HEK293 (cell line): ENCODE measurements around the gene ADIG.

ENCODE experiments used
- CTCF ChIA-PET: fragments of 350-600 bp; formaldehyde crosslinking; extraction: SDS; loops from one replicate; lab custom pipeline; 2021; ENCODE audit warnings: antibody characterized with exemption; lab: Yijun Ruan, JAX
- POLR2A ChIA-PET: fragments of 300-600 bp; formaldehyde crosslinking; extraction: SDS; loops from one replicate; lab custom pipeline; 2020; ENCODE audit warnings: antibody characterized with exemption, inconsistent platforms; lab: Yijun Ruan, JAX
- H3K27ac ChIP-seq: fragments of 200-500 bp; sonication (Bioruptor generic); 2 replicates; pipeline ENCODE4 v1.5.1; 2014; ENCODE audit warnings: low read depth, low read length, control low read depth, inconsistent platforms; ENCODE audit errors: extremely low read depth
- H3K36me3 ChIP-seq, 2 experiments: fragments of 200-500 bp in 1 of 2; sonication (Bioruptor generic) in 1 of 2; 1 replicate in 1 of 2; 2 replicates in 1 of 2; pipeline ENCODE4 v1.5.1; 2014 to 2017; ENCODE audit warnings: inconsistent platforms in 2 of 2, low read length in 2 of 2; ENCODE audit not compliant: control insufficient read depth in 2 of 2, insufficient read depth in 1 of 2
- H3K4me1 ChIP-seq: fragments of 200-500 bp; sonication (Bioruptor generic); 2 replicates; pipeline ENCODE4 v1.5.1; 2014; ENCODE audit warnings: mild to moderate bottlenecking, low read length, inconsistent platforms; ENCODE audit not compliant: control insufficient read depth, insufficient read depth
- H3K4me3 ChIP-seq: 2 replicates; pipeline ENCODE4 v1.5.1; 2011; ENCODE audit warnings: low read depth, mild to moderate bottlenecking, control low read depth, low read length, moderate library complexity
- H3K9me3 ChIP-seq: fragments of 200-500 bp; sonication (Bioruptor generic); 2 replicates; pipeline ENCODE4 v1.5.1; 2014; ENCODE audit warnings: low read depth, low read length, inconsistent platforms; ENCODE audit not compliant: control insufficient read depth, insufficient read depth
- AEBP2 ChIP-seq: fragments of 450-650 bp; formaldehyde crosslinking; IDR thresholded peaks from 2 replicates; pipeline ENCODE4 v1.5.1; 2016; ENCODE audit warnings: missing biosample characterization, missing genetic modification characterization, borderline replicate concordance
- BCL11A ChIP-seq: fragments of 450-650 bp; formaldehyde crosslinking; IDR thresholded peaks from 2 replicates; pipeline ENCODE4 v1.5.1; 2016; ENCODE audit warnings: low read depth, missing biosample characterization, missing genetic modification characterization
- EGR2 ChIP-seq: fragments of 450-650 bp; formaldehyde crosslinking; IDR thresholded peaks from 2 replicates; pipeline ENCODE4 v1.5.1; 2016; ENCODE audit warnings: low read depth, missing biosample characterization, missing genetic modification characterization
- KLF10 ChIP-seq: fragments of 450-650 bp; IDR thresholded peaks from 2 replicates; pipeline ENCODE4 v1.5.1; 2018; ENCODE audit warnings: missing biosample characterization, mild to moderate bottlenecking, missing genetic modification characterization
- OSR2 ChIP-seq: fragments of 450-650 bp; formaldehyde crosslinking; IDR thresholded peaks from 2 replicates; pipeline ENCODE4 v1.5.1; 2016; ENCODE audit warnings: missing biosample characterization, missing genetic modification characterization
- PRDM2 ChIP-seq: fragments of 450-650 bp; formaldehyde crosslinking; IDR thresholded peaks from 2 replicates; pipeline ENCODE4 v1.5.1; 2016; ENCODE audit warnings: missing biosample characterization, missing genetic modification characterization, borderline replicate concordance
- SCRT1 ChIP-seq: fragments of 450-650 bp; formaldehyde crosslinking; IDR thresholded peaks from 2 replicates; pipeline ENCODE4 v1.5.1; 2016; ENCODE audit warnings: missing biosample characterization, missing genetic modification characterization, borderline replicate concordance
- SP2 ChIP-seq: fragments of 450-650 bp; formaldehyde crosslinking; IDR thresholded peaks from 2 replicates; pipeline ENCODE4 v1.5.1; 2016; ENCODE audit warnings: missing biosample characterization, missing genetic modification characterization
- ZIC2 ChIP-seq: fragments of 450-650 bp; formaldehyde crosslinking; IDR thresholded peaks from 2 replicates; pipeline ENCODE4 v1.5.1; 2016; ENCODE audit warnings: missing biosample characterization, missing genetic modification characterization
- ZNF146 ChIP-seq: fragments of 450-650 bp; formaldehyde crosslinking; IDR thresholded peaks from 2 replicates; pipeline ENCODE4 v1.5.1; 2016; ENCODE audit warnings: missing biosample characterization, missing genetic modification characterization
- ZNF169 ChIP-seq: fragments of 450-650 bp; formaldehyde crosslinking; IDR thresholded peaks from 2 replicates; pipeline ENCODE4 v1.5.1; 2016; ENCODE audit warnings: missing biosample characterization, missing genetic modification characterization
- ZNF366 ChIP-seq: fragments of 450-650 bp; formaldehyde crosslinking; conservative IDR thresholded peaks from 2 replicates; pipeline ENCODE4 v1.5.1; 2016; ENCODE audit warnings: missing biosample characterization, missing genetic modification characterization
- ZNF473 ChIP-seq: fragments of 450-650 bp; formaldehyde crosslinking; IDR thresholded peaks from 2 replicates; pipeline ENCODE4 v1.5.1; 2017; ENCODE audit warnings: missing biosample characterization, missing genetic modification characterization
- ZNF521 ChIP-seq: fragments of 450-650 bp; formaldehyde crosslinking; IDR thresholded peaks from 2 replicates; pipeline ENCODE4 v1.5.1; 2017; ENCODE audit warnings: missing biosample characterization, mild to moderate bottlenecking, missing genetic modification characterization
- ZNF530 ChIP-seq: fragments of 450-650 bp; formaldehyde crosslinking; IDR thresholded peaks from 2 replicates; pipeline ENCODE4 v1.5.1; 2016; ENCODE audit warnings: low read depth, missing biosample characterization, missing genetic modification characterization
- ZNF548 ChIP-seq: fragments of 450-650 bp; formaldehyde crosslinking; IDR thresholded peaks from 2 replicates; pipeline ENCODE4 v1.5.1; 2016; ENCODE audit warnings: missing biosample characterization, missing genetic modification characterization
- ZNF629 ChIP-seq: fragments of 450-650 bp; formaldehyde crosslinking; IDR thresholded peaks from 2 replicates; pipeline ENCODE4 v1.5.1; 2017; ENCODE audit warnings: missing biosample characterization, missing genetic modification characterization
- ZNF654 ChIP-seq: fragments of 450-650 bp; formaldehyde crosslinking; IDR thresholded peaks from 2 replicates; pipeline ENCODE4 v1.5.1; 2016; ENCODE audit warnings: low read depth, missing biosample characterization, missing genetic modification characterization
- ZNF707 ChIP-seq: fragments of 450-650 bp; formaldehyde crosslinking; IDR thresholded peaks from 2 replicates; pipeline ENCODE4 v1.5.1; 2016; ENCODE audit warnings: missing biosample characterization, missing genetic modification characterization
- TF ChIP-seq, protein P1 (sequence below): fragments of 450-650 bp; formaldehyde crosslinking; IDR thresholded peaks from 2 replicates; pipeline ENCODE4 v1.5.1; 2016; ENCODE audit warnings: missing biosample characterization, missing genetic modification characterization

Gene ADIG

GRCh38 chr20:38599410-38599882 is 18.4 kb downstream of the ADIG start (continued):
- TF ChIP-seq BCL11A (tag by site-specific recombination) (no peak), ZIC2 (tag by site-specific recombination) (peak; percentile 66), ZNF629 (tag by site-specific recombination) (no peak), PRDM2 (tag by site-specific recombination) (no peak), ZNF548 (no peak), AEBP2 (tag by site-specific recombination) (no peak), SCRT1 (tag by site-specific recombination) (peak; percentile 28; the same call in 1 of the 2 replicates), ZNF521 (tag by site-specific recombination) (no peak), ZNF146 (no peak), ZNF707 (tag by site-specific recombination) (no peak), ZNF530 (tag by site-specific recombination) (no peak)
- TF ChIP-seq, protein P1, sequence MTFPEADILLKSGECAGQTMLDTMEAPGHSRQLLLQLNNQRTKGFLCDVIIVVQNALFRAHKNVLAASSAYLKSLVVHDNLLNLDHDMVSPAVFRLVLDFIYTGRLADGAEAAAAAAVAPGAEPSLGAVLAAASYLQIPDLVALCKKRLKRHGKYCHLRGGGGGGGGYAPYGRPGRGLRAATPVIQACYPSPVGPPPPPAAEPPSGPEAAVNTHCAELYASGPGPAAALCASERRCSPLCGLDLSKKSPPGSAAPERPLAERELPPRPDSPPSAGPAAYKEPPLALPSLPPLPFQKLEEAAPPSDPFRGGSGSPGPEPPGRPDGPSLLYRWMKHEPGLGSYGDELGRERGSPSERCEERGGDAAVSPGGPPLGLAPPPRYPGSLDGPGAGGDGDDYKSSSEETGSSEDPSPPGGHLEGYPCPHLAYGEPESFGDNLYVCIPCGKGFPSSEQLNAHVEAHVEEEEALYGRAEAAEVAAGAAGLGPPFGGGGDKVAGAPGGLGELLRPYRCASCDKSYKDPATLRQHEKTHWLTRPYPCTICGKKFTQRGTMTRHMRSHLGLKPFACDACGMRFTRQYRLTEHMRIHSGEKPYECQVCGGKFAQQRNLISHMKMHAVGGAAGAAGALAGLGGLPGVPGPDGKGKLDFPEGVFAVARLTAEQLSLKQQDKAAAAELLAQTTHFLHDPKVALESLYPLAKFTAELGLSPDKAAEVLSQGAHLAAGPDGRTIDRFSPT (tag by site-specific recombination): no peak

DNA sequence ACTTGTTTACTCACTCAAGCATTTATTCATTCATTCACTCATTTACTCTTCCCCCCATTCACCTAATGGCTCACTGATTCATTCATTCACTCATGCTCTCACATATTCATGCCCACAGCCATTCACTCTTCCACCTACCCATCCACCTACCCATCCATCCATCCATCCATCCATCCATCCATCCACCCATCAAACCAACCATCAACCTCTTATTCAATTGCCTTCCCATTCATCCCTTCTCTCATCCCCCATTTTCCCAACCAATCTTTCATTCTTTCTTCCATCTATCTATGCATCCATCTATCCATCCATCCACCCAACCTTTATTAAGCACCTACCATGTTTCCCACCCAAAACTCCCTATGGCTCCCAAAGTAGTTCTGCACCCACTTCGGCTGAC is 19.1 kb downstream of the ADIG start:
- Histone ChIP-seq H3K4me1 (no peaks in the 10 kb centered on the region; the same call in 1 of the 2 replicates), H3K9me3 (no peaks in the 10 kb centered on the region), H3K36me3 (no peaks in the 10 kb centered on the region), H3K4me3 (no peak overlapping the region)
- ChIA-PET CTCF (interaction anchor here (0.6 kb wide), 1 partner anchor 183 kb away, joined by 3 read pairs; no protein-coding TSS in a partner anchor), POLR2A (interaction anchor here (1.1 kb wide), 1 partner anchor 154 kb away, joined by 3 read pairs; no protein-coding TSS in a partner anchor)
- TF ChIP-seq EGR2 (tag by site-specific recombination): 0 out of 2 replicates have a peak, but pooled peaks have one; percentile 20
- no peak for TF ChIP-seq KLF10
- TF ChIP-seq SP2: no peak
- TF ChIP-seq ZNF473: peak; percentile 68; the same call in 1 of the 2 replicates
- no peak for TF ChIP-seq OSR2 (tag by site-specific recombination)
- no peak for TF ChIP-seq ZNF654 (tag by site-specific recombination)
- TF ChIP-seq ZNF169 (tag by site-specific recombination): no peak
- peak; percentile 97 for TF ChIP-seq ZNF366 (tag by site-specific recombination)
- TF ChIP-seq, all 188 proteins: peak for 3
- H3K27ac ChIP-seq: no peak overlapping the region
